ENCODE data around the gene UMOD.

DNA sequence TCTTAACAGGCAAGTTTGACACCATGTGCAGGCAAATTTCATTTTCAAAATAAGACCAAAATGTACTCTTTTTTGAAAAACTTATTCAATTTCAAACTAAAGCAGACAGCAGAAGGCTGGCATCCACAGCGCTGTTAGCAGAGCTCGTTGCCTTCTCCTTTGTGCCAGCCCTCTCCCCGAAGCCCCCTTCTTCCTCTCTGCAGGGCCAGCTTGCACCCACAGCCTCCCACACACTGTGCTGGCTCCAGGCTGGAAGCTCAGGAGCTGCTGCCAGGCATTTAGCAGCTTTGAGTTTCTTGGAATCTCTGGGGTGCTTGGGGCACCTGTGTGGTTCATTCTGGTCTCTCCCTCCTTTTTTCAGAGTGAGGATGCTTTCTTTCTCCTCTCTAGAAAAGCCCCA is 62.9 kb downstream of the UMOD start:
- TF ChIP-seq POLR2AphosphoS5 (IDR thresholded peaks at IDR 0.05) (no peak), EP300 (IDR thresholded peaks at IDR 0.05) (no peak)
- TF ChIP-seq, protein P1, sequence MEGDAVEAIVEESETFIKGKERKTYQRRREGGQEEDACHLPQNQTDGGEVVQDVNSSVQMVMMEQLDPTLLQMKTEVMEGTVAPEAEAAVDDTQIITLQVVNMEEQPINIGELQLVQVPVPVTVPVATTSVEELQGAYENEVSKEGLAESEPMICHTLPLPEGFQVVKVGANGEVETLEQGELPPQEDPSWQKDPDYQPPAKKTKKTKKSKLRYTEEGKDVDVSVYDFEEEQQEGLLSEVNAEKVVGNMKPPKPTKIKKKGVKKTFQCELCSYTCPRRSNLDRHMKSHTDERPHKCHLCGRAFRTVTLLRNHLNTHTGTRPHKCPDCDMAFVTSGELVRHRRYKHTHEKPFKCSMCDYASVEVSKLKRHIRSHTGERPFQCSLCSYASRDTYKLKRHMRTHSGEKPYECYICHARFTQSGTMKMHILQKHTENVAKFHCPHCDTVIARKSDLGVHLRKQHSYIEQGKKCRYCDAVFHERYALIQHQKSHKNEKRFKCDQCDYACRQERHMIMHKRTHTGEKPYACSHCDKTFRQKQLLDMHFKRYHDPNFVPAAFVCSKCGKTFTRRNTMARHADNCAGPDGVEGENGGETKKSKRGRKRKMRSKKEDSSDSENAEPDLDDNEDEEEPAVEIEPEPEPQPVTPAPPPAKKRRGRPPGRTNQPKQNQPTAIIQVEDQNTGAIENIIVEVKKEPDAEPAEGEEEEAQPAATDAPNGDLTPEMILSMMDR (IDR thresholded peaks at IDR 0.05), result no peak

All from upper lobe of left lung (tissue), 4 donors.